Stromal cell of bone marrow (primary cell): ENCODE results near the gene FAR2.
A peak's percentile ranks its signal among the peaks of the same experiment; 100 is the strongest.
"Not testable (repeated sequence)": the region's sequence is repeated elsewhere in the genome, so short reads cannot be mapped to it uniquely, and the experiment has no call there.

ENCODE experiments used
- DNase-seq: peaks from one replicate; pipeline ENCODE4 v3.0.0-alpha.2; 2012; ENCODE audit warnings: low read depth

FAR2 gene

DNA sequence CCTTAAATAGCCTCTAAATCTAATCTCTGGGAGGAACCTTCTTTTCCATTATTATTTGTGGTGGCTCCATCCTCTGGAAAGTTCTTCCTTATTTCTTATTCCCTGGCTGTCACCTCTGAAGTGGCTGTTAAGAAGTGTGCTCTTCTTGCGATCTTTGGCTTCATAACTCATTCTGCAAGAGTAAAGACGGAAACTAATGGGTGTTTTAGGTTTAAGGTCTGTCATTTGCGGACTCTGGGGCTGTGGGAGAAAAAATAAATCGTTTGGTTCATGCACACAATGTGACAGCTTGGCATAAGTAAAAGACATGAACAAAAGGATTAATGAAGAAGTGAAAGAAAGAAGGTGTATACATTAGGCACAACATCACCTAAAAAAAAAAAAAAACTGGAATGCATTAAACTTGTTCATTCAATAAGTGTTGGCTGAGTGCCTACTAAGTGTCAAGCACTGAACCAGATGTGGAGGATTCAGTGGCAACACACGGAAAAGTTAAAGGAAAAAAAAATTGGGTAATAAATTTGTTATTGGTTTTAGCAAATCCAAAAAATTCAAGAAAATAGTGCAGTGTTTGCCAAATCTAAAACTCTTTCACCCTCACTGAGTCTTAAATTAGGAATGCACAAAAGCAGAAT lies 132.4 kb downstream of the FAR2 start:
- no peak for DNase-seq

DNA sequence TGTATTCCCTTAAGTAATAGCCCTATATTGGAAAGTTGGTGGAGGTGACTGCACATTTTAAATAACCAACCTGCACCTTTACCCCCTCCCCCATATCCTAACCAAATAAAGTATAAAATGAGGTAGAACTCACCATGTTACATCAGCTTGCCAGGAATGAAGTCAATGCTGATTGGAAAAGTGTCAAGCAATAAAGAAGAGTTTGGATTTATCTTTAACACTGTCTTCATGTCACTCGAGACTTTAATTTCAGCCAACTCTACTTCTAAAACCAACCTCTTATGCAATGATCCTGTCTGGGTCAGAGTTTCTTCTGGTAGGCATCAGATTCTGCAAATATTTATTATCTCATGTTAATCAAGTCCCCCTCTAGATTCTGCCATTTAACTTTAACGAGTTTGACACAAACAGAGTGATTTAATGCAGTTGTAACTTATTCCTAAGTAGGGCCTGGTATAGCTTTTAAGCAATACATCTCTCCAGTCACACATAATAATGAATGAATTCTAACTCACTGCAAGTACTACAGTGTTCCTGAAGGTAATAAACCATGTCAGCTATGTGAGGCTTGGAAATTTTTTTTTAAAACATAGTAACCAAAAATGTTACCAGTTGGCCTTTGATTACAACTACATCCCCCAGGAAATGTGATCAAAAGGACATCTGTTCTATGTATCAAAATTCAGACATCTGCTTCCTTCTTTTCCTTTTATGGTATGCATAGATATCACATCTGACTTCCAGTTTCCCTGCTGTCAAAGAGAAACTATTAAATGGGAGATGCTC lies 133.1 kb downstream of the FAR2 start:
- no peak for DNase-seq

DNA sequence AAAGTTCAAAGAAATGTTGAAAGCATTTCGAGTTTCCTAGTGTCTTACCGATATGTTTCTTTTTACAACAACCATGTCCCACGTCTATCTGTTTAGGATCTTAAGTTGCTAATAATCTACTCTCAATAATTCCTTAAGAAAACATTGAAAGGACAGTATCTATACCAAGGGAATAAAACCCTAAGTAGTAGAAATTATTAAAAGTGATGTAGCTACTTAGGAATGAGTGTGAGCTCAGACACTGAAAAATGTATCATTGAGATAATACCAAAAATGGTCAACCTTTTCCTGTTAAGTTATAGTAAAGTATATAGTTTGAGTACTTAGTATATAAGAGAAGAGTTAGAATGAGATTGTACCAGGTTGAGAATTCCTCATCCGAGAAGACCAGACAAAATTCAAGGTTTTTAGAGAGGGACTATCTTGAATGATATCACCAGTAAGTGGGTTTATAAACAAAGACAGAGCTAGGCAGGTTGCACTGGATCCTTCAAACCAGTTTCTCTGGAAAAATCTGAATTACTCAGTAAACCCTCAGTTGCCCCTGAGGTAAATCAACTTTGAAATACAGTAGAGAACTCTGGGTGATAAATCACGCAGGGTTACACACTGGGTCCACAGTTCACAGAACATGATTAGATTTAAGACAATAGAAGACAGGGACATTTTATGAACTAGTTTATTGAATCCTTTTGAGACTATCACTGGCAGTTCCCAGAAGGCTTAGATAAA lies 135.1 kb downstream of the FAR2 start:
- DNase-seq: no peak

DNA sequence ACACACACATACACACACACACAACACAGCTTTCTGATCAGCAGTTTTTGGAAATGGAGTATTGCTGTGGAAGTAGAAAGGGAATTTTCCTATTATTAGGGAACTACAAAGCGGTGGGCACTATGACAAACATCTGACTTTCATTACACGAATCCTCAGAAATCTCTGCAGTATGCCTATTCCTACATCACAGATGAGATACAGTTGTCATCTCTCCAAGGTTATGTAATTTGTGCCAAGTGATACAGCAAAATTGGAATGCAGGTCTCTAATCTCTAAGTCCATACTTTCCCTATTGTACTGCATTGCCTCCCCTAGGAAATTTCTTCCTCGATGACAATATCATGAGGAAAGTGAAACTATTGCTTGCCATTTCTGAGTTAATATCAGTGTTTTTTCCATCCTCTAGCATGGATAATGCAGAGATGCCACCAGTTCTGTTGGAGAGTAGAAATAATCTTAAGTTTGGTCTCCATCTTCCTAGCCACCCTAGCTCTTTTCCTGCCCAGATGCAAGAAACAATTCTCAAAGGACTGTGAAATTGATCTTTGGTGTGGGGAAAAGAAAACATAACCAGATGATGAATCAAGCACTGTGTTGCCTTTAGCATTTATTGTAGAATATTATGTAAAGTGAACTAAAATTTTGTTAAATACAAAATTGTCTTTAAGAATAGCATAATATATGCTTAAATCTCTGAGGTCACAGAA lies 137.2 kb downstream of the FAR2 start:
- peak; percentile 28 for DNase-seq

DNA sequence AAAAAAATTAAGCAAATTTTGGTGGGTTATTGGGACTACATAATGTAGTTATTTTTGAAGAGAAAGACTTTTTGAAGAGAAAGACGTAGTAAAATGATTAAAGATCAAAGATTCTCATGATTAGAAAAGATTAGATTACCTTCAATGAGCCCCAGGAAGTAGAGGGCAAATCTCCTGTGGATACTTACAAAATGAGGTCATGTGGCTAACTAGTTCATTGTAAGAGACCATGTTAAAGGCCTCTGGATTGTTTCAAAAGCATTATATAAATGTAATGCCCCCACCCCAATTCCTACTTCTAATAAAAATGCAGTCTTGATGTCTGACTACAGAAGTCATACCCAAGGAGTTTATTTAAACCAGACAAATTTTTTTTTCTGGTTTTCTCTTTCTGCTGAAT lies 138.5 kb downstream of the FAR2 start:
- no peak for DNase-seq

DNA sequence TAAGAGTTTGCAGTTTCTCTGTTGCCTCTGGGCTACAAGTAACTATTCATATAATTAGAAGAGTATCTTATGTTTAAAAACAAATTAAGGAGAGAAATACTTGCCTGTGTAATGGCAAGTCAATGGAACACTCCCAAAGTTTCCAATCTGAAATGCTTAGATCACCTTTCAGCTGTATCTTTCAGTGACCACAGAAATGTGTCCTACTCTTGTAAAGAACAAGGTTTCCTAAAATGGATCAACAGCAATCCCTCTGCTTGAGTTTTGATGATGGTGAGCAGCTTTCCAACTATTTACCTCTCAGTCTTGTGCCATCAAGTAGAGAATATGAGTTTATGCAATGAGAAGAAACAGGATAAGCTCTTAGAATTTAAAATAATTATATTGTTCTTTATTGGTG lies 139.0 kb downstream of the FAR2 start:
- DNase-seq: no peak

DNA sequence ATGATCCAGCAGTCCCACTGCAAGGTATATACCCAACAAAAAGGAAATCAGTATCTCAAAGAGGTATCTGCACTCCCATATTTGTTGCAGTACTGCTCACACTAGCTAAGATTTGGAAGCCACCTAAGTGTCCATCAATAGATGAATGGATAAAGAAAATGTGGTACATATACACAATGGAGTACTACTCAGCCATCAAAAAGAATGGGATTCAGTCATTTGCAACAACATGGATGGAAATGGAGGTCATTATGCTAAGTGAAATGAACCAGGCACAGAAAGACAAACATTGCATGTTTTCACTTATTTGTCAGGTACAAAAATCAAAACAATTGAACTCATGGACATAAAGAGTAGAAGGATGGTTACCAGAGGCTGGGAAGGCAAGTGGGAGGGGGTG lies 141.4 kb downstream of the FAR2 start:
- not testable (repeated sequence) for DNase-seq

DNA sequence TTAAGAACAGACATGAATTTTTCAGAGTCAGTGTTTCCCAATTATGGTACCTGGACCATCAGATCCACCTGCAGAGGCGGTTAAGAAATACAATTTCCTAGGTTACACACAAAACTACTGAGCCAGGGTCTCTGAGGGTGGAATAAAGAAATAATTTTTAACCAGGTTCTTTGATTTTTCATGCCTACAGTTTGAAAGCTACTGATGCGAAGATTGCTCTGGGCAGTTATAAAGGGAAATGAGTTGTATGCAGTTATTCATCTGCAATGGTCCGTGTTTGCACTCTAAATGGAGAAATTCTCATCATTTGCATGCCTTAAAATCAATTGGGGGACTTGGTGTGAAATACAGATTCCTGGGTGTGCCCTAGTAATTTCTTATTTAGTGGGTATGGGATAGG lies 142.1 kb downstream of the FAR2 start:
- no peak for DNase-seq

DNA sequence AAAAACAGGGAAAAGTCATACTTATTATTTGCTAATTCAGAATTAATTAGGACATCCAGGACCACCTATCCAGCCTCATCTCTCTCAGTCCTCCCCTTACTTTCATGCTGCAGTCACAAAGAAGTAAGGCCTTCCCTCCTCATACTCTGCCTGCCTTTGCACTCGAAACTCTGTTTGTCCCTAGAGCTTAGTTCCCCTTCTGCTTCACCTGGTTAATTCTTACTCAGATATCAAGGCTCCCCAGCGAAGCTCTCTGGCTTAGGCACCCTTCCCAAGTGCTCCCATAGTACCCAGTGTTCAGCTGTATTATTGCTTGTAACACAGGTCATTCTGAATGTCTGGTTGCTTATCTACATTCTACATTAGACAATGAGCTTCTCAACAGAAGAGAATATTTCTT lies 150.6 kb downstream of the FAR2 start:
- no peak for DNase-seq

DNA sequence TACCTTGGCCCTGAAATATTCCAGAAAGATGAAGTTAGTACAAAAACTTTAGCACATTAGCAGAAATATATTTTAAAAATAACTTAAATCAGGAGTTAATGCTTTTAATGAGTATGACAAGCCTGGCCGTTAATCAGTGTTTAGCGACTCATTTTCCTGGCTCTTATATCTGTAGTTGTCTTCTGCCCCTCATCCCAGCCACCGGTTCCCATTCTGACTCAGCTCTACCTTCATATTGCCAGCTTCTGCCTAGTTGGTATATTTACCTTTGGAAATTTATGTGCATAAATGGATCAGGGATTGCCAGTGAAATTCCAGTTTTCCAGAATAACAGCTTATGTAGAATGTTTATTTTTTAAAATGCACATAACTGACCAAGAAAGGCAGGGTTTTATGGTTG lies 152.0 kb downstream of the FAR2 start:
- DNase-seq: no peak

DNA sequence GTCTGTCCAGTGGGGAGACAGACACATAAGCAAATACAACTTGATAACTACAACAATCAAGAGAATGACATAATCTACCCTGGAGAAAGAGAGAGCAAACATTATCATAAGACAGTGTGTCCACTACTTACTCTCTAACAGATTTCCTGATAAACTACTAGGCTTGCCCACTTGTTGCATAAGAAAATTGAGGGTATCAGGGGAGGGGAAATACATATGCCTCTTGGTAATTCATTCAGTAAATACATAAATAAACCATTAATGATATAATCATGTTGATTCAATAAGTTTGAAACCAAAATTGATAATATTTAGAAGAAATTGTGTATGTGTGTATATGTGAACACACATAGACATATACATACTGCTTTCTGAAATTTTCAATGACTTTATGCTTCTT lies 155.3 kb downstream of the FAR2 start:
- no peak for DNase-seq

DNA sequence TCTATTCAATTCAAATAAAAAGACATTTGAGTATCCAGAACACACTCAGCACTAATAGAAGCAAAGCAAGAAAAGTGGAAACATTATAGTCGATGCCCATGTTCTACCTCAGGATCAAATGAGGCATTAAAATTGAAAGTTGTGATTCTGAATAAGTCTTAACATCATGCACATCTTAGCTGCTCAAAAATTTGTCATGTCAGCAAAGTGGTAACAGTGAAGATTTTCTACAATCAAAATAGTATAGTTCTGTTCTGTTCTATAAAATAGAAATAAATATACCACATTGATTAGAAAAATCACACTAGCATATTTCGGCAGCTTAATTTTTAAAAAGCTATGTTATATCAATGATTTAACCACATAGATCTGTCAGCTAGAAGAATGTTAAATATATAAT lies 157.2 kb downstream of the FAR2 start:
- DNase-seq: no peak

DNA sequence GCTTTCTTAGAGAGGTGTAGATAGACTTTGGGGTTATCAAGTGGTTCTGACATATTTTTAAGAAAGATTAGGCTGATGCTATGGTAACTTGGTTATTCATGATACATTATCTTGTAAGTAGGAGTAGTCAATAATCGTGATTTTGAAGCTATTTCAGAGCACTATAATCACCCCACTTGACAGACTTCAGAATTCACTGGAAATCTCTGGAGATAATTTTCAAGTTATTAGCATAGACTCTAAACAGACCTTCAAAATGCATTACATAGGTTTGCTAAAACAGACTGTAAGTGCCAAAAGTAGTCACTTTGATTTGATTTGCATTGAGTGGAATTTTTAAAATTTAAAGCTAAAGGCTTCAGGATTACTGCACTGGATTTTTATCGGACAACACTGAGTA lies 157.6 kb downstream of the FAR2 start:
- DNase-seq: no peak

DNA sequence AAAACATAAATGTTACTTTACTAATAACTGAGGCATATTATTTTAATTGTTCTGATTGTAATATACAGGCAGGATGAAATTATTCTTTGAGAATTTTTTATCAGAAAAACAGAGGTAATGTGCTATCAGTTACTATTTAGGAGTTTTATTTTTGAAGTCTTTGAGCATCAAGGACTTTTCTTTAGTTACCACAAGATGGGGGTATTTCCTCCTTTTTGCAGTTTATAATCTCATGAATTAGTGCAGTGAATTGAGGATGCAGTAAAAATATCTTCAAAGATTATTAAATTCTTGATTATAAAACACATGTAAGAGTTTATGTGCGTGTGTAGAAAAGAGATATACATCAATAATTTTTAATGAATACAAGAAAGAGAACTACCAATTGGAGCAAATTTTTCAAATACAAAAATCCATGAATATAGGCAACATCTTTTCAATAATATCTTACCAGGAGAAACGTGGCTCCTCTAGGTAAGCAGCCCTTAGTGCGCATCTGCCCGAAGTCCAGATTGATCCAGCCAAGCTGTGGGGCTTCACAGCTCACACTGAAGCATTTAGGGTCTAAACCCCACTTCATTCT lies 160.3 kb downstream of the FAR2 start:
- DNase-seq: no peak

DNA sequence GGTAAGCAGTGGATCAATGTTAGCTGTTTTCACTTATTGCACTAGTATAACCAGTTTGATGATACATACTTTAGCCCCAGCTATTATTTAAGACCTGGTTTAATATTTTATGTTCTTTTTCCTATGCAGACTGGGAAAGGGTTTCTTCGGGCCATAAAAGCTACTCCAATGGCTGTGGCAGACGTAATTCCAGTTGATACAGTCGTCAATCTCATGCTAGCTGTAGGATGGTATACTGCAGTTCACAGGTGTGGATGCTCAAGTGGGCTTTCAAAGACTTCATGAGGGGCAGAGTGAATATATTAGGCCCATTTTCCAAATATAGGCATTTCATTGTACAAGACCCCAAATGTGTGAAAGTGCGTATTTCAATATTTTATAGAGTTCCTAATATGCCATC lies 161.8 kb downstream of the FAR2 start:
- DNase-seq: no peak

DNA sequence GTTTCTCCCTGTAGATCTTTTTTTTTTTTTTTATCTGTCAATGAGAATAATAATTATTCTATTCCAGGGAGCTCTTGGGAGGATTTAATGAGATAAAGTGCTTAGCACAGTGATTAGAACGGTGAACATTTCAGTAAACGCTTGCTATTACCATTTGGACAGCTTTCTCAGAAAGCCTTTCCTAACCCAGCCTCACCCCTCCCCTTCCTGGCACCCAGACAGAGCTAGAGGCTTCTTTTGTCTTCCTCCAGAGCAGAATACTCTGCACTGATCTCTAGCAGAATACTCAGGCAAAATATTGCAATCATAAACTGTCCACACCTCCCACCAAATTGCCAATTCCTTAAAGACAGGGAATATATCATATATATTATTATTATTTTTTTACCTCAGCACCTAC lies 165.3 kb downstream of the FAR2 start:
- DNase-seq: no peak

DNA sequence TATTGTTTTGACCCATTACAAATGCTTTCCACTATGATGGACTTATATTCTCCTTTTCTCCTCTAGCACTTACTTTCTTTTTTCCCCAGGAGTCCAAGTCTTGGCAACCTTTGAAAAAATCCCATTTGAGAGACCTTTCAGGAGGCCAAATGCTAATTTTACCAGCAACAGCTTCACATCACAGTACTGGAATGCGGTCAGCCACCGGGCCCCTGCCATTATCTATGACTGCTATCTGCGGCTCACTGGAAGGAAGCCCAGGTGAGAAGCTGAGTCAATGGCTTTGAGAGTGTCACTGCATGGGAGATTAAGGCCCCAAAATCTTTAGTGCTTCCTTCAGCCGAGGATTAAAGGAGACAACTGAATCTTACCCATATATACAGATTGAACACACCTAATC lies 167.7 kb downstream of the FAR2 start:
- peak; percentile 11 for DNase-seq

DNA sequence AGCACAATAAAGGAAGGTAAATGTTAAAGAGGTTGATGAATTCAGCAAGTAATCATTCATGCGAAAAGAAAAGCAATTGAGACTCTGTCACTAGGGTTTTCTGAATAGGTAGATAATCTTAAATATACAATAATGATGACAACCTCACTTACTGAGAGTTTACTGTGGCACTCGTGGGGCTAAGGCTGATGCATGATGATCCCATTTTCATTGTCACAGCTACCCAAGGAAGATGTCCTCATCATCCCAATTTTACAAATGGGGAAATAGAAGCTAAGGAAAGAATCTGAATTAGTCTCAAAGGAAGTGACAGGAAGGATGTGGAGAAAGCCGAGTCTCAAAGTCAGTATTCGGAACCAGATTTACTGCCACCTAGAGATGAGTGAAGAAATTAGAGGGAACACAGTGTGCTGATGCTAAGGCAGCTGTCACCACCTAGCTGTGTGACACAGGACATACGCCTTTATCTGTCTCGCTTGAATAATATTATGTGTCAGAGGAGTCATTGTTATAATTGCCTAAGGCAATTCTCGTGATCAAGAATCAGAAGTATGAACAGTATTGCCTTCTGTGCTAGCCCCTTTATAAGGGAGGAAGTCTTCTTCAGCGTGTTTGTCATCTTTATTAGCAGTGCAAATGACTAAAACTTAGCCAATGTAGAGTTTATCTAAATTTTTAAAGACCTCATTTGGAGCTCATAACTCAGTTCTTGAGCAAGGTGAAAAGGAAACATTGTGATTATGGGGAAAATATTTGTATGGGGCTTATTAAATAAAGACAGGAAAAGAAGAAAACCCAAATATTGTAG lies 168.7 kb downstream of the FAR2 start:
- DNase-seq: peak; percentile 40

DNA sequence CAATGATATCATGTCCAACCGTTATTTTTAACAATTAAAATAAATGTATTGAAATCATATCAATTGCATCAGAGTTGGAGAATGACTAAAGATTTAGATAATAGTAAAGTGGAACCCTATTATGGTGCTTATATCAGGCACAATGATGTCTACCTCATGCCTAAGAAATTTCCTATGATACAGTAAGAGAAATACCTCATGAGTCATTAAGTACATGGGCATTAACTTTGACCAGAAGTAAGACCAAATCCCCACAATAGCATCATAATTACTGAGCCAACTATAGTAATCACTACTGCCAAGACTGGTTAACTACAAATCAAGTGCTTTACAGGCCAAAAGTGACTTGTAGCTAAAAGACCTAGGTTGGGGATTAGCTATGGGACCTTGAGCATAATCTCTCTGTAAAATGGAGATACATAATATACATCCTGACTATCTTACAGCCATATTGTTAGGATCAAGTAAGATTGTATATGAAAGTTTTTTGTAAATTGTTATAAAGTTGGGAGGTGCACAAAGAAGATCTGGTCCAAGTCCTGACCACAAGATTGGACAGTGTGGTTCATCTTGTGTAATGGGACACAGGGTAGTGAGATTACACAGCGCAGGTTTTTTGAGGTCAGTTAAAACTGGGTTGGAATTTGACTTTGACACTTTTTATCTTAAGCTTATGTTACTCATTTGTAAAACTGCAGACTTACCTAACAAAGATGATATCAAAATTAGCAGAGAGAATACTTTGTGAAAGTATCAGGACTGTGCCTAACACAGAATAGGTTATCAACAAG lies 171.4 kb downstream of the FAR2 start:
- DNase-seq: peak; percentile 68

DNA sequence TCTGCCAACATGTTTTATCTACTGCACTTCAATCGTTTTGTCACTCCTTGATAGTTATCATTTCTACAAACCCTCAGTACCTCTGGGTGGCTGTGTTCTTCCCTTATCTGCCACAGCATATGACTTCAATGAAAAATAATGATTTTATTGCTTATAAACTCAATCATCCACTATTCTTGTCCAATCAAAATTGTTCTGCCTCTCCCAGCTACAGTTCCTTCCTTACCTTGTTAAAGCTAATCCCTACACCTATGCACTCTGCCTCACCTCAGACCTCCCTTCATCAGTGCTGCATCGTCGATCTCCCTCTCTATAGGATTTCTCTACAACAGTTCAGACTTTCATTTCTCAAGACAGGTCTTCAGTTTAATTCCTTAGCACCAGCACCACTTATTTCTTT lies 173.1 kb downstream of the FAR2 start:
- no peak for DNase-seq

DNA sequence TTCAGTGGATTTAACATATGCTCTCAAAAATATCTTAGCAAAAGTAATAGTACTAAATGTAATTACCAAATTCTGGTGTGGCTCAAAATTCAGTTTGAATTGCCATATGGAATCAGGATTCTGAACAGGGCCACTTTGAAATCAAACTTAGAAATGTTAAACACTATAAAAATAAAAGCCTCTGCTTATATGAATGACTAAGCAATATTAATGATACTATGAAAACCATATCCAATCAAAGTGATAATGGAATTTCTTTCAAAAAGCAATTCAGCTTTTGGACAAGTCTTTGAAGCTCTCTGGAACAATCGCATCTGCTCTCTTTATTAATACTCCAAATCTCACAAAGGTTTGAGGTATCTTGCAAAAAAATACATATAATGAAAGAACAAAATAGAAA lies 180.3 kb downstream of the FAR2 start:
- DNase-seq: no peak
